GM12801 (cell line): Measurements from ENCODE around the gene DHTKD1.

Source experiments
- TF ChIP-seq, protein P1 (sequence below): IDR thresholded peaks from one replicate; pipeline ENCODE4 v1.5.1; 2011; ENCODE audit warnings: control low read depth; ENCODE audit not compliant: insufficient read length; ENCODE audit errors: extremely low read depth

DHTKD1 gene

DNA sequence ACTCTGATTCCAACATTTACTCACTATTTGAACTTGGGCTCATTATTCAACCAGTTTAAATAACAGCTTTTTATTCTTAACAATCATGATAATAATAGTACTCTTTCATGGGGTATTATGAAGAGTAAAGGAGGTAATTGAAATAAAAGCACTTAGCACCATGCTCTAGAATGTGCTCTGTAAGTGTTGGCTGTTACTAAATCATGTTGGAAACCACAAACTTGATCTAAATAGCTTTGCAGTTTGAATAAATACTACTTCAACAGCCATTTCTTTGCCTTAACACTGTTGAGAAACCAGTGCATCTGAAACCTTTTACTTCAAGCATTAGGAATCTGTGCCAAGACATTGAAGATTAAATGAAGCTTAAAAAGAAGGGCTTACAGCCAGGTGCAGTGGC lies 18.2 kb upstream of the DHTKD1 start:
- TF ChIP-seq, protein P1, sequence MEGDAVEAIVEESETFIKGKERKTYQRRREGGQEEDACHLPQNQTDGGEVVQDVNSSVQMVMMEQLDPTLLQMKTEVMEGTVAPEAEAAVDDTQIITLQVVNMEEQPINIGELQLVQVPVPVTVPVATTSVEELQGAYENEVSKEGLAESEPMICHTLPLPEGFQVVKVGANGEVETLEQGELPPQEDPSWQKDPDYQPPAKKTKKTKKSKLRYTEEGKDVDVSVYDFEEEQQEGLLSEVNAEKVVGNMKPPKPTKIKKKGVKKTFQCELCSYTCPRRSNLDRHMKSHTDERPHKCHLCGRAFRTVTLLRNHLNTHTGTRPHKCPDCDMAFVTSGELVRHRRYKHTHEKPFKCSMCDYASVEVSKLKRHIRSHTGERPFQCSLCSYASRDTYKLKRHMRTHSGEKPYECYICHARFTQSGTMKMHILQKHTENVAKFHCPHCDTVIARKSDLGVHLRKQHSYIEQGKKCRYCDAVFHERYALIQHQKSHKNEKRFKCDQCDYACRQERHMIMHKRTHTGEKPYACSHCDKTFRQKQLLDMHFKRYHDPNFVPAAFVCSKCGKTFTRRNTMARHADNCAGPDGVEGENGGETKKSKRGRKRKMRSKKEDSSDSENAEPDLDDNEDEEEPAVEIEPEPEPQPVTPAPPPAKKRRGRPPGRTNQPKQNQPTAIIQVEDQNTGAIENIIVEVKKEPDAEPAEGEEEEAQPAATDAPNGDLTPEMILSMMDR, result no peak

DNA sequence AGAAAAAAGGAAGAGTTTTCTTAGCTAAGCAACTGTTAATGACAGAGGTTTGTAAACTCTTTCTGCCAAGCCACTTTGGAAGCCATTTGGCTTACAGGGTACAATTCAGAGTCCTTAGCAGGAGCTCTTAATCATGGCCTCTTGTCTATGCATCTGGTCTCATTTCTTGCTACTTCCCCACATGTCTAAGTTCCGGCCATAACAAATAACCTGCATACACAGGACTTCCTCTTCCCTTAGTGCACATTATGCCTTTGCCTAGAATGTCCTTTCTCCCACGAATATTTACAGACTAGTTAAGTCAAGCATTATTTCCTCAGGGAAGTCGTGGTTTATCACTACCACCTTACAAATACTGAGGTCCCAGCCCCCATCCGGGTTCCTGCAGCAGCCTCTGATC lies 17.5 kb upstream of the DHTKD1 start:
- TF ChIP-seq, protein P1, result no peak

DNA sequence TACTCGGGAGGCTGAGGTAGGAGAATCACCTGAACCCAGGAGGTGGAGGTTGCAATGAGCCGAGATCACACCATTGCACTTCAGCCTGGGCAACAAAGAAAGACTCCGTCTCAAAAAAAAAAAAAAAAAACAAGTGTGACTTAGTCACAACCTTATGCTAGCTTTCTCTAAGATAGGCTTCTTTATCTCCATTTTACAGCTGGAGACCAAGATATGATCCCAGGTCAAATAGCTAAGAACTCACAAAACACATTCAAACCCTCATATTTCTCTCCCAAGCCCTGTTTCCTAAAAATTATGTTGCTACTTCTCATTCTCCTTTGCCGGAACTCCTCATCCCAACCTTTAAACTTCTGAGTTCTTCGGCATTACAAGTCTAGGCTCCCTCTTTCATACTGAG lies 13.0 kb upstream of the DHTKD1 start:
- TF ChIP-seq, protein P1, result no peak

DNA sequence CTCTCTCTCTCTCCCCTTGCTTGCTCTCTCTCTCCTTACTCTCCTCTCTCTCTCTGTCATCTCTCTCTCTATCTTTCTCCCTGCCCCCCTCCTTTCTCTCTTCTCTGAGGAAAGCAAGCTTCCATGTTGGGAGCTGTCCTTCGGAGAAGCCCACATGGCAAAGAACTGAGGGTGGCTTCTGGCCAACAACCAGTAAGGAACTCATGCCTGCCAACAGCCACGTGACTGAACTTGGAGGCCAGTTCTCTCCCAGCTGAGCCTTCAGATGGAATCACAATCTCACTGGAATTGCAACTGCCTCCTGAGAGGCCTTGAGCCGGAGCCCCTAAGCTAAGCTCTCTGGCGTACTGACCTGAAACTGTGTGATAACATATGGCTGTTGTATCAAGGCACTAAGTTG lies 12.0 kb upstream of the DHTKD1 start:
- TF ChIP-seq, protein P1, result no peak

DNA sequence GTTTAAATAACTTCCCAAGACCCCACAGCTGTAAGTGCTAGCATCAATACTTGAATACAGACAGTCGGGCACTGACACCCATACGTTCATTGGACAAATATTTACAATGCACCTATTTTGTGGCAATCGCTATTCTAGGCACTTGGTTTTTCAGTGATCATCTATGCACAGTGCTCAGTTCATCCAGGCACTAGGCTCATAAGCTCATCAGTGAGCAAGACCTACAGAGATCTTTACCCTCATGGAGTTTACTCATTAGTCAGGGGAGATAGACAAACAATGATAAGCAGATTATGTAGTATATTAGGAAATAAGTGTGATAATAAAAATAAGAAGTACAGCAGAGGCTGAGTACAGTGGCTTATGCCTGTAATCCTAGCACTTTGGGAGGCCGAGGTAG lies 7.6 kb upstream of the DHTKD1 start:
- TF ChIP-seq, protein P1, result no peak

DNA sequence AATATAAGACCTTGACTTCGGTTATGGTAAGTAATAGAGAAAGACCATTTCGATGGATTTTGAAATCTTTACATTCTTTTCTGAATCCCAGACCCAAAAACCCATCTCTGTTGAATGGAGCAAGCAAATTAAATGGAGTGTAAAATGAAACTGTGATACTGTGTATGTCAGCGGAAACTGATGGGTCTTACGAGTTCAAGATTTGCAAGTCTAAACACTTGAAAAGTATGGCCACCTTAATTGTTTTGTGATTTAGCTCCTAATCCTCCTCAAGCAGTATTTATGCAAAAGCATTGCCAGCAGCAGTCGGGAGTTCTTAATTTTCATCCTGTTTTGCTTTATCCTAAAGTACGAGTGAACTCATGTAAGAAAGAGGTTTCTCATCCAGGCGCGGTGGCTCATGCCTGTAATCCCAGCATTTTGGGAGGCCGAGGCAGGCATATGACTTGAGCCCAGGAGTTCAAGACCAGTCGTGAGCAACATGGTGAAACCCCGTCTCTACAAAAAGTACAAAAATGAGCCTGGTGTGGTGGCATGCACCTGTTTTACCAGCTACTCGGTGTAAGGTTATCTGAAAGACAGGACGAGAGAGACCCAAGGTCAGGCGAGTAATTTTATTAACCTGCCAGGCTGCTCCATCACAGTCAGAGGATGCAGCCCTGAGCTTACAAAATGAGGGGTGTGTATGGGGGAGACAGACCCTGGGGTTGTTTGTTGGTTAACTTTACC lies 5.8 kb upstream of the DHTKD1 start:
- TF ChIP-seq, protein P1, result no peak

DNA sequence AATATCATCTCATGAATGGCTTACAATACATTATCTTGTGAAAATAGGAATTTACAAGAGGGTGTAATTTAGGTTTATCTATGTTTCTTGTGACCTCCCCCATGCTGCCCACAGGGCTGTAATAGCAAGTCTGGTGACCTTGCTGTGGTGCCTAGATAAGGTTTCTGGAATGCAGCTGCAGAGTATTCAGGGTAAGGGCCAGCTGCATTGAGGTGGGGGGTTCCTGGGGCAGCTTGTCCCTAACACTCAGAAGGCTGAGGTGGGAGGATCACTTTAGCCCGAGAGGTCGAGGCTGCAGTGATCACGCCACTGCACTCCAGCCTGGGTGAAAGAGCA lies 5.3 kb upstream of the DHTKD1 start:
- TF ChIP-seq, protein P1, result no peak
